ENCODE measurements around the gene SETD1A.

Gene SETD1A

DNA sequence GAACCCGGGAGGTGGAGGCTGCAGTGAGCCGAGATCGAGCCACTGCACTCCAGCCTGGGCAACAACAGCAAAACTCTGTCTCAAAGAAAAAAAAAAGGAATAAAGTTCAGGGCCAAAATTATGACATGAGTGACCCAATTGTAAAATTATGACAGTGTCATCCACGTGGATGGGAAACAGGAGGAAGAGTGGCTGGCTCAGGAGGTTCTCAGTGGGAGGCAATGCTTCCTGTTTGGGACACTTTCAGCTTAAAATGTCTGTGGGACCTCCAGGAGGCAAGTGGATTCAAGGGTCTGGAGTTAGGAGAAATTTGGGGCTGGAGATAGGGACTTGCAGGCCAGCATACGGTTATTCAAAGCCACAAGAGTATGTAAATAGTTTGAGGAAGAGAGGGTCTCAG is 67.8 kb downstream of the SETD1A start:
- no peak for DNase-seq

DNA sequence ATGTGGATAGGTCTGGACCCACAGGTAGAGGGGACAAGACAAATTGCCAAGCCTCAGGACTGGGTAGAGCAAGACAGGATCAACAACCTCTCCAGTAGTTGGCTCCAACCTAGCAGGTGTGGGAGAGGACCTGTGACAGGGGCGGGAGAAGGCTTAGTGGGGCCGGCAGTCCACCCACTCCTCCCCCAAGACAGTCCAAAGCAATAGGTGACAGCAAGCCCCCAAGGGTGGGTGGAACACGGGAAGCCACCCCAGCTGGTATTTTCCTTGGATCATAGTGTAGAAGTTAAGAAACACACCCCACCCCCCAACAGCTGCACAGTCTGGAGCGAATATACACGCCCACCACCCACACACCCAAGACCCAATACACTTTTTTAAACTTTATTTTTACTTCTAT is 71.7 kb downstream of the SETD1A start:
- DNase-seq: no peak

DNA sequence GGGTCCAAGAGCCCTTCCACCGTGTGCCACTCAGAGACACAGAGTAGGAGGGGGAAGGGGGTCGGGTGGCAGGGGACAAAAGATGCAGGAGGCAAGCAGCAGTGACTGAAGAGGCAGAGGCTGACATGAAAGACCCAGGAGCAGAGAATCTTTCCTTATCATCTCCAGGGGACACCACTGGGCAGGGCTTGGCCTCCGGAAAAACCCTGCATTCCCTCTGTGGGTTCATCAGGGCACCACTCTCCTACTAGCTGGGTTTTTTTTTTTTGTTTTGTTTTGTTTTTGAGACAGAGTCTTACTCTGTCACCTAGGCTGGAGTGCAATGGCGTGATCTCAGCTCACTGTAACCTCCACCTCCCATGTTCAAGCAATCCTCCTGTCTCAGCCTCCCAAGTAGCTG is 73.7 kb downstream of the SETD1A start:
- no peak for DNase-seq

DNA sequence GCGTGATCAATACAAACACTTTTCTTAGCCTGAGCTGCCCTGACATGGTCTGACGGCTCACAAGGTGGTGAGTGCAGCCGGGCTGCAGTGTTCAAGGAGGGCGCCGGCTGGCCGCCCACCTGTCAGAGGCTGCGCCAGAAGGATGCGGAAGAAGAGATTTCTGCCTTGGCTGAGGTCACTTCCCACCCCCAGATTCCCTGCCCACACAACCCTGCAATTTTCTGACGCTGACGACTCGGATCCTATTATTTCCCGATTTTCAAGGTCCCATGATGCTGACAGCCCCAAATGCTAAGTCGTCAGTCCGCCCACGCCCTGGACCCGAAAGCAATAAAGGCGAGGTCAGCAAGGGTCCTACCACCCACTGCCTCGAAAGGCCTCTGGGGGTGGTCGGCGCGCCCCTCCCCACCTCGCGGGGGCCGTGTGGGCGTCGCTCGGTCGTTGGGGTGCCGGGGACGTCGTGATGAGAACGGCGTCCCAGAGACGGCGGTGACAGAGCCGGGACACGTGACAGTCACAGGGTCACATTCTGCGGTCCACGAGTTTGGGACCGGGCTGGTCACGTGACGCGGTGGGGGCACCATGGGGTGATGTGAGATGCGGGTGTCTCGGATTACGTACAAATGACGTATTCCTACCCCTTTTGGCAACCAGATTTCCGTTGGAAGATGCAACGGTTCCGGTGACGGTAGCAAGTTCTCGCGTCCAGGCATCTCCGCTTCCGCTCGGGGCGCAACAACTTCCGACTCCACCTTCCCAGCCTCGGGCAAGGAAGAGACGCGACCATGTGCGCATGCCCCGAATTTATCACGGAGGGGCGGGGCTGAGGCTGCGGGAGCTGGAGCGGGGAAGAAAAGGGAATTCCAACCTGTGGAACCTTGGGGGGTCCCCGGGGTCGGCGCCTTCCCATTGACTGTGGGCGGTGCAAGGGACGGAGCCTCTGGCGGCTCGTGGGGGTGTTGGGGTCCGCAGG is 75.5 kb downstream of the SETD1A start, which contains the start of gene STX4:
Gene STX4, plus strand, starts transcription at position 823 of the 973 bp plus-strand sequence. CDS start 248 bp downstream, outside the sequence.
- DNase-seq: peak; percentile 97

DNA sequence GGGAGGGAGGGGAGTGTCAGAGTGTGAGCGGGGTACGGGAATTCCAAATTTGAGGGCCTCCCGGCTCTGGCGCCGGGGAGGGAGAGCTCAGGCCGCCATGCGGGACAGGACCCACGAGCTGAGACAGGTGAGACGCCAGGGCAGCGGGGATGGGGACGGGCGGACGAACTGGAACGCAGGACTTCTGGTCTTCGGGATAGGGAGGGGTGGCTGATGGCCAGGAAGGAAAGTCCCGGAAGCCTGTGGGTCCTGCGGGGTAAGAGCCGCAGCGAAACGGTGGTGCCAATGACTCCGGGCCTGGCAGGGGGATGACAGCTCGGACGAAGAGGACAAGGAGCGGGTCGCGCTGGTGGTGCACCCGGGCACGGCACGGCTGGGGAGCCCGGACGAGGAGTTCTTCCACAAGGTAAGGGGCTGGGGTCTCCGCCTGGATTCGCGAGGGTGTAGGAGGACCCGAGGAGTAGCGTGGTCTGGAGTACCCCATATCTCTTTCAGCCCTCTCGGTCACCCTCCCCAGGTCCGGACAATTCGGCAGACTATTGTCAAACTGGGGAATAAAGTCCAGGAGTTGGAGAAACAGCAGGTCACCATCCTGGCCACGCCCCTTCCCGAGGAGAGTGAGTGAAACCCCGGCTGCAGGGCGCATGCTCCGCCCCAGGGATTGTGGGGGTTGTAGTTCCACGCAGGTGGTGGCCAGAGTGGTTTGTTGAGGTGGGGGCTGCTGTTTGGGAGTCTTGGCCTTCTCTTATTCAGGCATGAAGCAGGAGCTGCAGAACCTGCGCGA is 76.3 kb downstream of the SETD1A start:
- peak; percentile 71 for DNase-seq
